Thyroid gland (tissue), 4 donors: Measurements from ENCODE around the gene SERPINF2.

Experiments
- CTCF ChIP-seq, 6 experiments: fragments of 200-600 bp in 3 of 6; fragments of 450-650 bp in 3 of 6; sonication (generic) in 3 of 6; IDR thresholded peaks; one replicate each; pipeline ENCODE4 v1.5.1; 2016 to 2019; ENCODE audit warnings: antibody characterized with exemption in 6 of 6, mild to moderate bottlenecking in 2 of 6, inconsistent platforms in 1 of 6, moderate library complexity in 1 of 6
- POLR2A ChIP-seq, 2 donors: fragments of 450-650 bp; IDR thresholded peaks; one replicate each; pipeline ENCODE4 v1.6.1; 2017; ENCODE audit warnings: antibody characterized with exemption in 2 of 2, mild to moderate bottlenecking in 2 of 2, moderate library complexity in 1 of 2

GRCh38 chr17:1712271-1712670 is 30.4 kb upstream of the SERPINF2 start:
- TF ChIP-seq CTCF (IDR thresholded peaks at IDR 0.05) (no peak), POLR2A (IDR thresholded peaks at IDR 0.05) (no peak)
